HepG2 (cell line): Measurements from ENCODE around the gene CCDC50. TPM values are rescaled to one million over a fixed set of nuclear protein-coding genes. Genes with fewer than 3 reads are reported as not detected.
A peak's percentile ranks its signal among the peaks of the same experiment; 100 is the strongest.

ENCODE experiments used
- ATAC-seq: fragments of 200-7000 bp; cut with Tn5 transposase; 3 replicates; pipeline ENCODE4 v1.9.1; 2020; ENCODE audit warnings: mild to moderate bottlenecking, moderate library complexity
- BruUV-seq: library from RNA; stranded (reverse); fragments of 400-500 nt; replicated peaks from 2 replicates; lab custom pipeline; 2021; lab: Mats Ljungman, UMichigan
- CTCF ChIA-PET: fragments of 300-600 bp; formaldehyde crosslinking; extraction: SDS; loops from one replicate; lab custom pipeline; 2021; ENCODE audit warnings: low total read pairs, inconsistent platforms, low intra/inter-chr PET ratio; lab: Yijun Ruan, JAX
- POLR2A ChIA-PET: fragments of 350-600 bp; sonication (Branson Sonifier 250); formaldehyde crosslinking; loops from one replicate; lab custom pipeline; 2020; ENCODE audit warnings: antibody characterized with exemption, inconsistent platforms; lab: Yijun Ruan, JAX
- DNase-seq: peaks from one replicate; pipeline ENCODE4 v3.0.0-alpha.2; 2015; ENCODE audit warnings: low spot score
- FAIRE-seq: peaks from 3 replicates; lab custom pipeline; 2011; peaks lifted over from hg19 to GRCh38; lab: Jason Lieb, UNC
- H2AFZ ChIP-seq: one replicate; pipeline ENCODE4 v1.6.1; 2011; ENCODE audit warnings: low read length, inconsistent platforms
- H3K27ac ChIP-seq: fragments of 300-600 bp; 3 replicates; pipeline ENCODE4 v1.8.0; 2011; ENCODE audit warnings: mixed run types, mild to moderate bottlenecking, mixed read lengths, low read length, inconsistent platforms; ENCODE audit not compliant: insufficient read depth; ENCODE audit errors: extremely low read length
- H3K27me3 ChIP-seq, 2 experiments: fragments of 200-600 bp in 1 of 2; 2 replicates in 1 of 2; 3 replicates in 1 of 2; pipeline versions ENCODE4 v1.6.0 to v1.8.0; 2011; ENCODE audit warnings: low read length in 2 of 2, mild to moderate bottlenecking in 2 of 2, moderate library complexity in 2 of 2, inconsistent platforms in 1 of 2; ENCODE audit not compliant: insufficient read depth in 2 of 2, control insufficient read depth in 1 of 2
- H3K36me3 ChIP-seq, 2 experiments: fragments of 200-600 bp in 1 of 2; replicated peaks in 1 of 2; 2 replicates in 1 of 2; 3 replicates in 1 of 2; pipeline versions ENCODE4 v1.5.1 to v1.8.0; 2011; ENCODE audit warnings: low read length in 2 of 2, inconsistent platforms in 1 of 2; ENCODE audit not compliant: insufficient read depth in 2 of 2, control insufficient read depth in 1 of 2
- H3K4me1 ChIP-seq: 2 replicates; pipeline ENCODE4 v1.5.1; 2012; ENCODE audit warnings: low read length, inconsistent platforms; ENCODE audit not compliant: insufficient read depth
- H3K4me2 ChIP-seq: 2 replicates; pipeline ENCODE4 v1.6.0; 2011; ENCODE audit warnings: low read depth, low read length, inconsistent platforms
- H3K4me3 ChIP-seq, 3 experiments: fragments of 200-600 bp in 1 of 3; sonication (generic), shearing (Covaris generic) in 1 of 3; replicated peaks in 1 of 3; 2 replicates each; pipeline ENCODE4 v1.5.1; 2011 to 2016; ENCODE audit warnings: low read length in 3 of 3, inconsistent platforms in 2 of 3, low read depth in 2 of 3, mild to moderate bottlenecking in 2 of 3, control low read depth in 1 of 3, mixed read lengths in 1 of 3; ENCODE audit not compliant: insufficient read depth in 1 of 3
- H3K79me2 ChIP-seq: one replicate; pipeline ENCODE4 v1.6.1; 2011; ENCODE audit warnings: low read length, inconsistent platforms; ENCODE audit not compliant: insufficient read depth
- H3K9ac ChIP-seq: 2 replicates; pipeline ENCODE4 v1.6.0; 2011; ENCODE audit warnings: mild to moderate bottlenecking, low read depth, low read length, inconsistent platforms; ENCODE audit not compliant: insufficient read depth
- H3K9me3 ChIP-seq: 2 replicates; pipeline ENCODE4 v1.5.1; 2012; ENCODE audit warnings: mild to moderate bottlenecking, low read length
- H4K20me1 ChIP-seq: 2 replicates; pipeline ENCODE4 v1.6.0; 2011; ENCODE audit warnings: inconsistent platforms, mild to moderate bottlenecking, low read length, moderate library complexity; ENCODE audit not compliant: insufficient read depth
- ARNT2 ChIP-seq: sonication (generic); formaldehyde crosslinking; IDR thresholded peaks from 2 replicates; pipeline ENCODE4 v1.8.0; 2022; ENCODE audit warnings: mild to moderate bottlenecking, low read depth, missing genetic modification reagents, moderate library complexity
- CHD2 ChIP-seq: IDR thresholded peaks from 2 replicates; pipeline ENCODE4 v1.6.1; 2011; ENCODE audit warnings: low read depth, low read length, improper control_type of control experiment
- HMGXB4 ChIP-seq, 2 experiments: sonication (generic) in 1 of 2; formaldehyde crosslinking in 1 of 2; IDR thresholded peaks; 2 replicates each; pipeline versions ENCODE4 v1.4.0 to v1.6.1; 2018 to 2020; ENCODE audit warnings: missing genetic modification reagents in 2 of 2, borderline replicate concordance in 1 of 2, low read depth in 1 of 2, mild to moderate bottlenecking in 1 of 2, missing biosample characterization in 1 of 2
- HOXA5 ChIP-seq: sonication (generic); formaldehyde crosslinking; IDR thresholded peaks from 2 replicates; pipeline ENCODE4 v1.4.0; 2020; ENCODE audit warnings: missing genetic modification reagents
- JUND ChIP-seq: sonication (generic); formaldehyde crosslinking; IDR thresholded peaks from 2 replicates; pipeline ENCODE4 v1.8.0; 2022; ENCODE audit warnings: mild to moderate bottlenecking, missing genetic modification reagents
- RAD51 ChIP-seq: fragments of 450-650 bp; IDR thresholded peaks from 2 replicates; pipeline ENCODE4 v1.6.1; 2016; ENCODE audit warnings: borderline replicate concordance
- RORA ChIP-seq: sonication (generic); formaldehyde crosslinking; IDR thresholded peaks from 2 replicates; pipeline ENCODE4 v1.5.0; 2020; ENCODE audit warnings: mild to moderate bottlenecking, missing genetic modification reagents, moderate library complexity
- SAP130 ChIP-seq: IDR thresholded peaks from 2 replicates; pipeline ENCODE4 v1.6.1; 2016; ENCODE audit warnings: low read depth
- TARDBP ChIP-seq: sonication (generic); formaldehyde crosslinking; IDR thresholded peaks from 2 replicates; pipeline ENCODE4 v1.8.0; 2022; ENCODE audit warnings: mild to moderate bottlenecking, missing genetic modification reagents
- ZNF691 ChIP-seq: sonication (generic); formaldehyde crosslinking; IDR thresholded peaks from 2 replicates; pipeline ENCODE4 v1.4.0; 2020; ENCODE audit warnings: missing genetic modification reagents, low read depth, mild to moderate bottlenecking, borderline replicate concordance
- WGBS: methylation state at CpG from one replicate; pipeline ENCODE4 v1.1.6; 2017; ENCODE audit warnings: low lambda C conversion rate; 5-methylcytosine and 5-hydroxymethylcytosine counted together
- in situ Hi-C: cut with HindIII; loops from 2 replicates; pipeline ENCODE4 v1.10.0; 2017; ENCODE audit warnings: low pct_unique_long_range_greater_than_20kb; ENCODE audit not compliant: extremely low pct_ligation_motif_present
- intact Hi-C: fragments of 100-400 bp; cut with micrococcal nuclease; formaldehyde crosslinking; loops from one replicate; pipeline ENCODE4 v1.10.0; 2022; ENCODE audit not compliant: unreplicated experiment
- polyA plus RNA-seq, 8 experiments: library from polyadenylated mRNA; depleted of rRNA in 3 of 8; stranded (reverse) in 7 of 8; unstranded in 1 of 8; fragments of >200 nt; fragmentation: Illumina TruSeq in 4 of 8; extraction: Trizol in 4 of 8; gene quantifications; 2 replicates each; pipeline versions ENCODE4 v1.2.1 to v1.2.3, GENCODE V29; 2011 to 2016; ENCODE audit warnings: low read depth in 4 of 8, missing spikeins in 1 of 8, mixed read lengths in 1 of 8; ENCODE audit not compliant: insufficient read depth in 1 of 8
- total RNA-seq, 5 experiments: library from RNA; depleted of rRNA; stranded (reverse); fragments of >200 nt; fragmentation: Illumina TruSeq; extraction: Trizol; gene quantifications; 2 replicates each; pipeline ENCODE4 v1.2.3, GENCODE V29; 2016; ENCODE audit warnings: low read depth in 1 of 5

Gene CCDC50
- total and polyA plus RNA-seq, 2 of the 13 experiments (the other 11 are each of a cell fraction or from before 2014, with no cell fraction given), result 47.6 to 66.4 TPM

- TF ChIP-seq RORA (CRISPR knock-in tag), result no peak
- TF ChIP-seq TARDBP (CRISPR knock-in tag), result no peak
- TF ChIP-seq JUND (CRISPR knock-in tag), result no peak
- TF ChIP-seq HMGXB4 (CRISPR knock-in tag; IDR thresholded peaks at IDR 0.05; ENCODE audit: borderline replicate concordance in 1 of 2, low read depth in 1 of 2), result no peak
These were observed 95.7 kb downstream of the CCDC50 start (continued) for GRCh38 chr3:191424881-191425280.

- CTCF ChIA-PET, result no interaction called here
- DNase-seq, result no peak
- POLR2A ChIA-PET, result no interaction called here
- Histone ChIP-seq H3K36me3 (no peaks in the 10 kb centered on the region), H4K20me1 (no peaks in the 10 kb centered on the region), H3K9me3 (no peaks in the 10 kb centered on the region), H3K27ac (no peak overlapping the region), H3K79me2 (no peaks in the 10 kb centered on the region), H3K4me3 (no peak overlapping the region), H3K27me3 (no peaks in the 10 kb centered on the region), H3K4me1 (peaks cover 6% of the 10 kb centered on the region), H3K4me2 (no peak overlapping the region), H2AFZ (no peak overlapping the region), H3K9ac (no peak overlapping the region)
- intact Hi-C loops, result no loop called here
- TF ChIP-seq SAP130 (CRISPR knock-in tag), result peak; percentile 31; the same call in 1 of the 2 replicates
- TF ChIP-seq HOXA5 (CRISPR knock-in tag), result no peak
- peak; percentile 33; the same call in 1 of the 2 replicates for TF ChIP-seq CHD2
- TF ChIP-seq ZNF691 (CRISPR knock-in tag), result no peak
- no peak for TF ChIP-seq RAD51
- no peak for TF ChIP-seq ARNT2 (CRISPR knock-in tag)
- no peak for ATAC-seq
- in situ Hi-C loops, result no loop called here
- no peak for FAIRE-seq
- WGBS, result 58% methylated on average over 11 of the region's 11 CpGs
- no TSS peak for BruUV-seq
These were observed 96.1 kb downstream of the CCDC50 start for GRCh38 chr3:191425322-191425734.
